Epidermal melanocyte (primary cell): ENCODE measurements around the gene SHE.

Experiments used
- DNase-seq: peaks from one replicate; pipeline ENCODE4 v3.0.0; 2011; ENCODE audit warnings: low spot score; ENCODE audit not compliant: insufficient read length

The SHE gene

GRCh38 chr1:154479764-154480421, 22.3 kb downstream of the SHE start:
- peak; percentile 91 for DNase-seq

- DNase-seq = no peak
Measured at GRCh38 chr1:154478639-154479038, 23.6 kb downstream of the SHE start.

- DNase-seq = no peak
Measured at GRCh38 chr1:154478013-154478412, 24.2 kb downstream of the SHE start.

GRCh38 chr1:154476791-154477190, 25.4 kb downstream of the SHE start:
- no peak for DNase-seq

GRCh38 chr1:154474802-154475201, 27.4 kb downstream of the SHE start:
- DNase-seq = peak; percentile 76

GRCh38 chr1:154471304-154471703, 30.9 kb downstream of the SHE start:
- no peak for DNase-seq

- DNase-seq = no peak
Measured at GRCh38 chr1:154469844-154470560, 32.2 kb downstream of the SHE start.

GRCh38 chr1:154468535-154469250, 33.5 kb downstream of the SHE start:
- no peak for DNase-seq

- no peak for DNase-seq
Measured at GRCh38 chr1:154467434-154468102, 34.6 kb downstream of the SHE start.

GRCh38 chr1:154466921-154467417, 35.2 kb downstream of the SHE start:
- DNase-seq = no peak

- no peak for DNase-seq
Measured at GRCh38 chr1:154466206-154466605, 36.0 kb downstream of the SHE start.

GRCh38 chr1:154465621-154466195, 36.5 kb downstream of the SHE start:
- no peak for DNase-seq

GRCh38 chr1:154463512-154463990, 38.7 kb downstream of the SHE start:
- no peak for DNase-seq

- no peak for DNase-seq
Measured at GRCh38 chr1:154460695-154461260, 41.4 kb downstream of the SHE start.

GRCh38 chr1:154459080-154459479, 43.1 kb downstream of the SHE start:
- DNase-seq = no peak

- no peak for DNase-seq
Measured at GRCh38 chr1:154456631-154457030, 45.6 kb downstream of the SHE start.

- no peak for DNase-seq
Measured at GRCh38 chr1:154454386-154455120, 47.7 kb downstream of the SHE start.

GRCh38 chr1:154453574-154454352, 48.4 kb downstream of the SHE start:
- peak; percentile 30 for DNase-seq

GRCh38 chr1:154453161-154453560, 49.1 kb downstream of the SHE start:
- no peak for DNase-seq
